H1 (cell line): ENCODE results near the gene DTD1. TPM values are rescaled to one million over a fixed set of nuclear protein-coding genes. Genes with fewer than 3 reads are reported as not detected.

ENCODE experiments used
- FOSL1 ChIP-seq: IDR thresholded peaks from 2 replicates; pipeline ENCODE4 v1.6.1; 2011; ENCODE audit warnings: mild to moderate bottlenecking, low read depth, low read length, moderate library complexity; ENCODE audit not compliant: insufficient read depth
- KDM4A ChIP-seq: IDR thresholded peaks from one replicate; pipeline ENCODE4 v1.7.1; 2012; ENCODE audit warnings: low read depth, mild to moderate bottlenecking, moderate library complexity, low read length, inconsistent platforms; ENCODE audit not compliant: severe bottlenecking
- TCF12 ChIP-seq: IDR thresholded peaks from 2 replicates; pipeline ENCODE4 v1.6.1; 2011; ENCODE audit warnings: low read depth, mild to moderate bottlenecking, low read length
- TEAD4 ChIP-seq: IDR thresholded peaks from 2 replicates; pipeline ENCODE4 v1.6.1; 2012; ENCODE audit warnings: low read depth, low read length, inconsistent platforms, mixed read lengths
- polyA plus RNA-seq, 7 experiments: library from polyadenylated mRNA; depleted of rRNA in 3 of 7; stranded (reverse) in 5 of 7; unstranded in 2 of 7; fragments of >200 nt in 5 of 7; fragments of 200-250 nt in 2 of 7; gene quantifications; 1 replicate in 5 of 7; 2 replicates in 1 of 7; 4 replicates in 1 of 7; pipeline versions ENCODE4 v1.2.1 to v1.2.3, GENCODE V29; 2011 to 2013; ENCODE audit warnings: missing spikeins in 2 of 7, mixed read lengths in 2 of 7
- total RNA-seq: library from RNA; stranded (reverse); fragmentation: NEBNext Ultra II Directional; extraction: Animal tissue kit (Norgen Biotek cat#: 25700); gene quantifications from 2 replicates; pipeline ENCODE4 v1.2.1, GENCODE V29; 2021
- TF ChIP-seq, protein P1 (sequence below), 3 experiments: IDR thresholded peaks; 1 replicate in 2 of 3; 2 replicates in 1 of 3; pipeline versions ENCODE4 v1.5.1 to v1.6.1; 2011; ENCODE audit warnings: low read length in 3 of 3, mild to moderate bottlenecking in 3 of 3, inconsistent platforms in 2 of 3, low read depth in 1 of 3, moderate library complexity in 1 of 3; ENCODE audit not compliant: insufficient read depth in 1 of 3; ENCODE audit errors: control extremely low read depth in 1 of 3

Gene DTD1
- total and polyA plus RNA-seq, 2 of the 8 experiments (the other 6 are each of a cell fraction or from before 2014, with no cell fraction given), result 49.7 to 66.6 TPM

DNA sequence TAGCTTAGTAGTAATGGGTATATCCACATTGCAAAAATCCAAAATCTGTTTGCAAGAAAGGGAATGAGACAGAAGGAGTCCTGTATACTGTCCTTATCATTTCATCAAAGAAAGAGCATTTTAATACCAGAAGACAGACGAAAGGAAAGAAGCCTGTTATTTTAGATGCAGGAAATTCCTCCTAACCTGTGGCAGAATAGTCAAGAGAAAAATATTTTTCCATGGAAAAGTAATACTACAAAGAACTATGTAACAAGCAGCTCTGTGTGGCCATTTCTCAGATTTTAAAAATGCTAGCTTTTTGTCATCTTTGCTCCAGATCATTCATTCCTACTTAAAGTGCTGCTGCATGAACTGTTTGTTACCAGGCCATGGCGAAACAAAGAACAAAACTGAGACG lies 152.9 kb downstream of the DTD1 start (continued):
- TF ChIP-seq, protein P1, sequence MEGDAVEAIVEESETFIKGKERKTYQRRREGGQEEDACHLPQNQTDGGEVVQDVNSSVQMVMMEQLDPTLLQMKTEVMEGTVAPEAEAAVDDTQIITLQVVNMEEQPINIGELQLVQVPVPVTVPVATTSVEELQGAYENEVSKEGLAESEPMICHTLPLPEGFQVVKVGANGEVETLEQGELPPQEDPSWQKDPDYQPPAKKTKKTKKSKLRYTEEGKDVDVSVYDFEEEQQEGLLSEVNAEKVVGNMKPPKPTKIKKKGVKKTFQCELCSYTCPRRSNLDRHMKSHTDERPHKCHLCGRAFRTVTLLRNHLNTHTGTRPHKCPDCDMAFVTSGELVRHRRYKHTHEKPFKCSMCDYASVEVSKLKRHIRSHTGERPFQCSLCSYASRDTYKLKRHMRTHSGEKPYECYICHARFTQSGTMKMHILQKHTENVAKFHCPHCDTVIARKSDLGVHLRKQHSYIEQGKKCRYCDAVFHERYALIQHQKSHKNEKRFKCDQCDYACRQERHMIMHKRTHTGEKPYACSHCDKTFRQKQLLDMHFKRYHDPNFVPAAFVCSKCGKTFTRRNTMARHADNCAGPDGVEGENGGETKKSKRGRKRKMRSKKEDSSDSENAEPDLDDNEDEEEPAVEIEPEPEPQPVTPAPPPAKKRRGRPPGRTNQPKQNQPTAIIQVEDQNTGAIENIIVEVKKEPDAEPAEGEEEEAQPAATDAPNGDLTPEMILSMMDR (IDR thresholded peaks at IDR 0.05; ENCODE audit: control extremely low read depth in 1 of 3, insufficient read depth in 1 of 3, low read depth in 1 of 3, low read length in 3 of 3), result no peak
- TF ChIP-seq KDM4A (no peak), FOSL1 (no peak), TEAD4 (no peak), TCF12 (no peak)
